Measurements from ENCODE around the gene CELSR3. TPM values are rescaled to one million over a fixed set of nuclear protein-coding genes. Genes with fewer than 3 reads are reported as not detected.

CELSR3 gene
- total RNA-seq, 1 donor from 2014 or later = 9.8 TPM

DNA sequence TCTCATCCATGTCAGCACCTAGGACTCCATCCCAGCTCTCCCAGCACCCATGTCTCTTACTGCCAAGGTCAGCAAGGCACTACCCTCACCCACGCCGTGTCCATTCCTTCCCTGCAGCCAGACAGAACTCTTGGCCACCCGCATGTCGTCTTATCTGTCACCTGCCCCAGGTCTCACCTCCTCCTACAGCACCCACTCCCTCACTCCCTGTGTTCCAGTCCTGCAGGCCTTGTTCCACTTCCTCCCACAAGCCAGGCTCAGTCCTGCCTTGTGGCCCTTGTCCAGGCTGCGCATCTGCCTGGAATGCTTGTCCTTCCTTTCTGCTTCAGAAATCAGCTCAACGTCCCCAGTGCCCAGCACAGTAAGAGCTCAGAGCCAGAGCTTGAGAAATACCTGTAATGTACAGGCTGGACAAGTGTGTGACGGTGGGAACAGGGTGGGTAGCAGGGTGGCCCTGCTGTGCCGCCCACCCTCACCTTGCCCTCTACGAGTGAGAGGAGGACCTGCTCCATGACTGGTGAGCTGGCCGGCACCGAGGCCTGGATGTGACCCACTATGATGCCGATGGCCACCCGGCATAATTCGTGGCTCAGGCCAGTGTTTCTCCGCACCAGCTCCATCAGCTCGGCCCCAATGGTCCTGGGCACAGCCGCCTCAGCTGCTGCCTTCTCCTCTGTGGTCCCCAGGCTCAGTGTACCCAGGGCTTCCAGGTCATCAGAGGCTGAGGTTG, 18.3 kb upstream of the CELSR3 start:
- Mint-ChIP-seq H3K9me3 (no peaks in the 10 kb centered on the region), H3K4me3 (no peak overlapping the region), H3K36me3 (peaks cover 19% of the 10 kb centered on the region), H3K27me3 (no peaks in the 10 kb centered on the region), H3K4me1 (ENCODE audit: unreplicated experiment) (peaks cover 17% of the 10 kb centered on the region), H3K27ac (no peak overlapping the region)
- DNase-seq (ENCODE audit: extremely low spot score, unreplicated experiment) = no peak
- TF ChIP-seq, protein P1, sequence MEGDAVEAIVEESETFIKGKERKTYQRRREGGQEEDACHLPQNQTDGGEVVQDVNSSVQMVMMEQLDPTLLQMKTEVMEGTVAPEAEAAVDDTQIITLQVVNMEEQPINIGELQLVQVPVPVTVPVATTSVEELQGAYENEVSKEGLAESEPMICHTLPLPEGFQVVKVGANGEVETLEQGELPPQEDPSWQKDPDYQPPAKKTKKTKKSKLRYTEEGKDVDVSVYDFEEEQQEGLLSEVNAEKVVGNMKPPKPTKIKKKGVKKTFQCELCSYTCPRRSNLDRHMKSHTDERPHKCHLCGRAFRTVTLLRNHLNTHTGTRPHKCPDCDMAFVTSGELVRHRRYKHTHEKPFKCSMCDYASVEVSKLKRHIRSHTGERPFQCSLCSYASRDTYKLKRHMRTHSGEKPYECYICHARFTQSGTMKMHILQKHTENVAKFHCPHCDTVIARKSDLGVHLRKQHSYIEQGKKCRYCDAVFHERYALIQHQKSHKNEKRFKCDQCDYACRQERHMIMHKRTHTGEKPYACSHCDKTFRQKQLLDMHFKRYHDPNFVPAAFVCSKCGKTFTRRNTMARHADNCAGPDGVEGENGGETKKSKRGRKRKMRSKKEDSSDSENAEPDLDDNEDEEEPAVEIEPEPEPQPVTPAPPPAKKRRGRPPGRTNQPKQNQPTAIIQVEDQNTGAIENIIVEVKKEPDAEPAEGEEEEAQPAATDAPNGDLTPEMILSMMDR (conservative IDR thresholded peaks at IDR 0.05) = no peak

DNA sequence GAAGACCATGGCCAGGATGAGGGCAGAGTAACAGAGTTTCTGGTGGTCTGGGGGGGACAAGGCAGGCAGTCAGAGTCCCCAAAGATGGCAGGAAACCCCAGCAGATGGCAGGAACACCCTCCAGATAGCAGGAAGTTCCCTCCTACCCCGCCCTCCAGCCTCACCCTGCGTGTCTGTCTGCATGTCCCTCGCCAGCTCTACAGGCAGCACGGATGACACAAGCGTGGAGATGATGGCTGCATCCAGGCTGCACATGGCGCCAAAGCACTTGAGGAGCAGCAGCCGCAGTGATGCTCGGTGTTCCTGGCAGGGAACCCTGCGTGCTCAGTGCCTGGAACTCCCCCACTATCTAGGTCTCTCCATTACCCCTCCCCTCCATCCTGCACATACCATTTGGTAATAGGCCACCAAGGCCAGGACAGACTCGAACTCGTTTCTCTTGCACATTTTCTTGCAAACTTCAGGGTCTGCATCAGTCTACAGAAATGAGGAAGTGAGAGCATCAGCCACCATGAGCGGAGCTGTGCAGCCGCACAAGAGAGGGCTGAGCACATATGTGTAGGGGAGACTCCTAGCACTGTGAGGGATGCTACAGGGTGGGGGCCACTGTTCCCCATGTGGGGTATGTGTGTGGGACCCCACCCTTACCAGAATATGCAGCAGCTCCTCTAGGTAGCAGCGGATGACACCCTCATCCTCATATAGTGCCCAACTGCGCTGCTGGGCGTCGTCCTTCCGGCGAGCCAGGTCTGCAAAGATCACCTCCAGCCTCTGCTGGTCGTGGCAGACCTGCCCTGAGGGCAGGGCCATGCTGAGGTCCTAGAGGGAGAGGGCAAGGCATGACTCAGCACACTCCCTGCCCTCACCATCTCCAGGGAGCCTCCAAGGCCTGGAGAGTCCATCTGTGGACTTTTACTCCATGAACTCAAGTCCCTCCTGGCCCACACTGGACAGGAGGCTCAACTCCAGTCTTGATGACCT, 17.0 kb upstream of the CELSR3 start:
- DNase-seq (ENCODE audit: extremely low spot score, unreplicated experiment) = no peak
- Mint-ChIP-seq H3K4me3 (no peak overlapping the region), H3K9me3 (no peaks in the 10 kb centered on the region), H3K36me3 (peaks cover 19% of the 10 kb centered on the region), H3K27ac (no peak overlapping the region), H3K4me1 (ENCODE audit: unreplicated experiment) (peaks cover 15% of the 10 kb centered on the region), H3K27me3 (no peaks in the 10 kb centered on the region)
- TF ChIP-seq, protein P1 (conservative IDR thresholded peaks at IDR 0.05) = no peak

DNA sequence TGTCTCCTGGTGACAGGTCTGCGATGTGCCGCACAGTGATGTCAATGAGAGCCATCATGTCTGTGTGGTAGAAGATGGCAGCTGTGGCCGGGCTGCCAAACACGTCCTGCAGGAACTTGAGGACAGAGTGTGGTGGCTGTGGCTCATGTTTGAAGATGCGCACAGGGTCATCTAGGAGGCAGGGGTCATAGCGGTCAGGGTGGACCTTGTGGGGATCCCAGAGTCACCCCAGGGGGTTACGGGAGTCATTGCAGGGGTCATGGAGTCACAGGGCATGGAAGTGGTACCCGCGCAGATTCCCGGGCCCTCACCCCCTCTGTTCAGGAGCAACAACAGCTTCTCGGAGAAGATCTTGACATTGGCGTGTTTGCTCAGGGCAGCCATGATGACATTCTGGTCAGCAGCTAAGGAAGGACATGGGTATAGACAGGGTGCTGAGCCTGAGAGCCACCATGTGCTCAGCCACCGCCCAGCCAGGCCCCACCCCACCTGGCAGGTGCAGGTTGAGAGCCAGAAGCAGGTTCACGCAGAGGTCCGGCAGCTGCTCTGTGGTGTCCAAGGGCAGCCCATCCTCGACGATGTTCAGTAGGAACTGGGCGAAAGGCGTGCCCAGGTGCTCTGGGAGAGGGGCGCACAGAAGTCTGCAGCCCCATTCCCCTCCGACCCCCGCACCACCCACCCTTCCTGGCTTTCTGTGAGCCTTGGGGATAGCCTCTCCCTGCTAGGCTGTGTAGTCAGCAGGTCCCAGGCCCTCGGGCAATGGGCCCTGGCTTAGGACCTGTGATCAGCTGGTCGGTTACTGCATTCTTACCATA, 16.1 kb upstream of the CELSR3 start:
- Mint-ChIP-seq H3K36me3 (peaks cover 19% of the 10 kb centered on the region), H3K4me1 (ENCODE audit: unreplicated experiment) (peaks cover 8% of the 10 kb centered on the region), H3K27ac (no peak overlapping the region), H3K9me3 (no peaks in the 10 kb centered on the region), H3K27me3 (no peaks in the 10 kb centered on the region), H3K4me3 (no peak overlapping the region)
- TF ChIP-seq, protein P1 (conservative IDR thresholded peaks at IDR 0.05) = no peak
- DNase-seq (ENCODE audit: extremely low spot score, unreplicated experiment) = no peak

DNA sequence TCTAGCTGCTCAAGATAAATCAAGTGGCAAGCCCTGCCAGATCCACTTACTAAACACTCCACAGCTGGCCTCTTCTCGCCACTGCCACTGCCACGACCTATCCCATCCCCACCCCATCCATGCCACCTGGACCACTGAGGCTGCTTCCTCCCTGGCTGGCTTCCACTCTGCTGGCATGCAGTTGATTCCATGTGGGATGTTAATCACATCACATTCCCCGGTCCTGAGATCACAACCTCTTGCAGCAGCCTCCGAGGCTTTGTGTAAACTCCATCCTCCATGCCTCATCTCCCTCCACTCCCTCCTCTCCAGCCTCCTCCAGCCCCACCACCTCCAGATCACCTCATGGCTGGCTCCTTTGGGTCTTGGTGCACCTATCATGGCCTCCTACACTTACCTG, 15.4 kb upstream of the CELSR3 start:
- no peak for DNase-seq (ENCODE audit: extremely low spot score, unreplicated experiment)

DNA sequence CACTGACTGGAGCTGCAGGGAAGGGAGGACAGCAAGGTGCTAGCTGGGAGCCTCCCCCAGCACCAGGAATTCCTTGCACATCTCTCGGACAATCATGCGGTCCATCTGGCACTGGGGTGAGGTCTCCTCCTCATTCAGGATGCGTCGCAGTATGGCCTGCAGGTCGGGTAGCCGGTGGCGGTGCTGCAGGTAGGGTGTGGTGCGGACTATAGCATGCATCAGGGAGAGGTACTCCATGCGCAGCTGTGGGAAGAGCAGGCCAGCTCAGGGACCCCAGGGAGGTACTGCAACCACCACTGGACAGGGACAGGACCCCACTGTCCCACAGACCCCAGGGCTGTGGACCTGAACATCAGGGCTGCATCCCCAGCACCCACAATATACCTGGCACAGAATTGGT, 11.8 kb upstream of the CELSR3 start:
- no peak overlapping the region for H3K27ac Mint-ChIP-seq
- H3K9me3 Mint-ChIP-seq = no peaks in the 10 kb centered on the region
- H3K27me3 Mint-ChIP-seq = no peaks in the 10 kb centered on the region
- no peak overlapping the region for H3K4me3 Mint-ChIP-seq
- DNase-seq (ENCODE audit: extremely low spot score, unreplicated experiment) = no peak
- no peaks in the 10 kb centered on the region for H3K4me1 Mint-ChIP-seq (ENCODE audit: unreplicated experiment)
- peaks cover 19% of the 10 kb centered on the region for H3K36me3 Mint-ChIP-seq
- TF ChIP-seq, protein P1 (conservative IDR thresholded peaks at IDR 0.05) = no peak

More for the DNA sequence above, 15.4 kb upstream of the CELSR3 start:
- Mint-ChIP-seq H3K4me1 (ENCODE audit: unreplicated experiment) (peaks cover under 1% of the 10 kb centered on the region), H3K36me3 (peaks cover 19% of the 10 kb centered on the region), H3K27ac (no peak overlapping the region), H3K4me3 (no peak overlapping the region), H3K9me3 (no peaks in the 10 kb centered on the region), H3K27me3 (no peaks in the 10 kb centered on the region)
- TF ChIP-seq, protein P1 (conservative IDR thresholded peaks at IDR 0.05) = no peak

Measured in type B pancreatic cell (in vitro differentiated cells).